HG03432 (cell line): Measurements from ENCODE around the gene SDR42E2.
"Not testable (repeated sequence)": the region's sequence is repeated elsewhere in the genome, so short reads cannot be mapped to it uniquely, and the experiment has no call there.

Experiments
- ATAC-seq: cut with Tn5 transposase; IDR thresholded peaks from one replicate; pipeline ENCODE4 v1.9.1; 2021; ENCODE audit warnings: mild to moderate bottlenecking, moderate library complexity; ENCODE audit not compliant: unreplicated experiment

Gene SDR42E2

DNA sequence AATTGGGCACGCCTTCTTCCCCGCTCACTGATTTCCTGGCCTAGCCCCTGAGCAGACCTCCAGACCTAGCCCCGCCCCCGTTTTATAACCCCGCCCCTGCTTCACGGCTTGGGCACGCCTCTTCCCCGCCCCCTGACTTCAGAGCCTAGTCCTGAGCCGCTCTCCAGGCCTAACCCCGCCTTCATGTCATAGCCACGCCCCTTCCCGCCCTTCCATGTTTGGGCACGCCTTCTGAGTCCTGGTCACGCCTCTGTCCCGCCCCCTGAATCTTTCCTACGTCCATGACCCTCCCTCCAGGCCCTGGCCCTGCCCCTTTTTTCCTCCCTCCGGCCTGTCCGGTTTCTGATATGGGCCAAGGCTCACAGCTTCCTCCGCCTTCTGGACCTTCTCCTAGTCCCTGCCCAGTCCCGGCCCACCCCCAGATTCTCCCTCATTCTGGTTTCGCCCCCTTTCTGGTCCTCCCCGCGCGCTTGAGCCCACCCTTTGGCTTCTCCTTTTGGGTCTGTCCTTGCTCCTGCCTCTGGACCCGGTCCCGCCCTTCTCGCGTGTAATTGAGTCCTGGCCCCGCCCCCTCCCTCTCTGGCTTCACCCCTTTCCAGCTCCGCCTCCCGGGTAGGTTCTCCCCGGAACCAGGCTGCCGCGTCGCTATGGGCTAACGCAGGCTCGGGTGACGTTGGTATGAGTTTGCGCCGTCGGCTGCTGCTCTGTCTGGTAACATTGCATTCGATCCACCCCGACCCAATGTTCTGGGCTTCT, 28.6 kb downstream of the SDR42E2 start:
- ATAC-seq = peak; percentile 46

DNA sequence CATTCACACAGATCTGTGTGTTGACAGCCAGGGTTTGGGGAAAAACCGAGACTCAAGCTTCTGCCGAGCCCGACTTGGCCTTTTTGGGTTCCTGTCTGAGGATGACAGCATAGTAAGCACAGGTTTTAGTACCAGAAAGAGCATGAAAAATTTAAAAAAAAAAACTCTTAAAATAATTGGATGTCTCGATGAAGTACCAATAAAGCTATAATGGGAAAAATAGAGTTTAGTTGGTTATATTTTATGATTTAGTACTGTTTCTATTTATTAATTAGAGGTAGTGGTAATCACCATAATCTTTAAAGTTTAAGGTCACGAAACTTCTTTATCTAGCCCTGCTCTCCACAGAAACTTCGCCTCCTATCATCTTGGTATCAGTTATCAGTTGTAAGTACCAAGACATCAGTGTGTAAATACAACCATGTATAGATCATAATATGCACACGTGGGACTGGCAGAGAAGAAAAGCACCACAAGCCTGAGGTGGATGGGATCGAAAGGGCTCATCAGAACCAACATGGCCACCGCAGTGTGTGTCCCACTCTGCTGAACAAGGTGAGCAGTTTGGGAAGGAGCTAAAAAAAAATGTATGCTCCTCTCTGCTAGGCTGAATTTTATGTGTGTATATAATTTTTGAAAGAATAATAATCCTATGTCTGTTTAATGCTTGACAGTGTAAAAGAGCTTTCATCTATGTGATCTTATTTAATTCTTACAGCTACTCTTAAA, 29.4 kb downstream of the SDR42E2 start:
- no peak for ATAC-seq

DNA sequence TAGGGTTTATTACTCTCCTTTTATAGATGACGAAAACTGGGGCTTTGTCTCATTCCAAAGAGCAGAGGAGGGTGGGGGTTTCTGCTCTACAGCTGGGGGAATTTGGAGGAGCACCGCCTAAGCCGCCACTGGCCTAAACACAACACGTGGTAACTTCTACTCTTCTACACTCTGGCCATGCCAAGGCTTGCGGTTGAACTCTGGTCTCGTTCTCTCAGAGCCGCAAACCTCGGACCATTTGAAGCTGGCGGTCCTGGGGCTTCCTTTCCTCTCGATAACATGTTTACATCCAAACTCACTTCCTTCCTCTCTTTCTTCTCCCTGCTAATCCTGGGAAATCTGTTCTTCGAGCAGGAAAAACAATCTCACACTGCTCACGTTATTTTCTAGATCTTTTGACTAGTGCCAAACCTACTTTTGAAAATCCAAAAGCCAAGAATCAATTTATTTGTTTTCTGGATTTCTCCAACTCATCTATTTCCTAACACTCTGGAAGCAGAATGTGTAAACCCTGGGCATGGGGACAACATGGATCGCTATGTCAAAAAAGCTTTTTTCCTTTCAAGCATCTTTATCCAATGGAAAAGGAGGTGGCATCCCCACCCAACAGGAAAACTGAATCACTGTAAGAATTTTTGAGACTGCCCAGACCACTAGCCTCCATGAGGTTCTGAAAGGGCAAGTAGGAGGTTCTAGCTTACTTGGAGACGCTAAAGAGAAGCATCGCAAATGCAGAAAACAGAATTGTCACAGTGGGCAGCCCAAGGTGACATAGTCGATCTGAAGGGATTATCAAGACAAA, 30.2 kb downstream of the SDR42E2 start:
- ATAC-seq = peak; percentile 16

DNA sequence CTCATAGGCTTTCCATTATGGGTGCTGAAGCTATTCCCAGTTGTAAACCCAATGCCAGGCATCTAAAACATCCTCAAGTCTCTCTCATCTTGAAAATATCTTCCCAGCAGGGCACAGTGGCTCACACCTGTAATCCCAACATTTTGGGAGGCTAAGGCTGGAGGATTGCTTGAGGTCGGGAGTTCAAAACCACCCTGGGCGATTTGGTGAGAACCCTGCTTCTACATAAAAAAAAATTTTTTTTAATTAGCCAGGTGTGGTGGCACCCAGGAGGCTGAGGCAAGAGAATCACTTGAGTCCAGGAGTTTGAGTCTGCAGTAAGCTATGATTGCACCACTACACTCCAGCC, 30.7 kb downstream of the SDR42E2 start:
- ATAC-seq = no peak

DNA sequence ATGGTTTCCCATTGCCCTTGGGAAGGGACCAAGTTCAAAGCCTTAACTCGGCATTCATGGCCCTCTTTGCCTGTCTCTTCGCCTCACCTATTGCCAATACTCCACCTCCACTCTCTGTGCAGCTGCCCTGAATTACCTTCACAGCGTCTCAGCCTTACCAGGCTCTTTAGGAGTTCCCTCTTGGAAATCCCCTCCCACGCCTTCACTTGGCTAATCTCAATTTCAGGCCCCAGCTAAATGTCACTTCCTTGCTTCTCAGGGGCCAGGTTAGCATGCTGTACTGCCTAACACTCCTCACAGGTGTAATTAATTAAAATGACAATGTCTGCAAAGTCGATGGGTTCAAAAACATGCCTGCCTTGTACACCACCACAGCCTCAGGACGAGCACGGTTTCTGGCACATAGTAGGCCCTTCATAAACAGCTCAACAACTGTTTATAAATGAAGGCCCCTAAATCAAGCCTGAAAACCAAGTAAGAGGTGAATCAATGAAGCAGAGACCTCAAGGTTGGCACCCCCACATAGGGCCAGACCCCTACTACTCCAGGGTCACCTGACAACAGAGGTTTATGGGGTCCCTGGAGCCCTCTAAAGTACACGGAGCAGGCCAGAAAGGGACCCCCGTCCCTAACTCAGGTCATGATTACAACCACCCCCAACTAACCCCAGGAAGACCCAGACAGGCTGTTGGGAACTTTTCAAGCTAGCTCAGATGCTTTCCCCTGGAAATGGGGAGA, 32.6 kb downstream of the SDR42E2 start:
- ATAC-seq = no peak

DNA sequence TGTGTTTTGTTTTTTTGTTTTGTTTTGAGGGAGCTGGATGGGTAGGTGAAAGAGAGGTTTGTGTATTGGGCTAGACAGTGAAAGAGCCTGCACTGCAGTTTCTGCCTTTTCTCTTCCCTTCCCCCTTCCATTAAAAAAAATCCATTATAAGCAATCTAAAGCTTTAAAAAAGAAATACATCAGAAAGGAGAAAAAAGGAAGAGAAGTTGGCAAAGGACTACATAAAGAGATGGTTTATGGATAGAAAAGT, 33.1 kb downstream of the SDR42E2 start:
- ATAC-seq = no peak

DNA sequence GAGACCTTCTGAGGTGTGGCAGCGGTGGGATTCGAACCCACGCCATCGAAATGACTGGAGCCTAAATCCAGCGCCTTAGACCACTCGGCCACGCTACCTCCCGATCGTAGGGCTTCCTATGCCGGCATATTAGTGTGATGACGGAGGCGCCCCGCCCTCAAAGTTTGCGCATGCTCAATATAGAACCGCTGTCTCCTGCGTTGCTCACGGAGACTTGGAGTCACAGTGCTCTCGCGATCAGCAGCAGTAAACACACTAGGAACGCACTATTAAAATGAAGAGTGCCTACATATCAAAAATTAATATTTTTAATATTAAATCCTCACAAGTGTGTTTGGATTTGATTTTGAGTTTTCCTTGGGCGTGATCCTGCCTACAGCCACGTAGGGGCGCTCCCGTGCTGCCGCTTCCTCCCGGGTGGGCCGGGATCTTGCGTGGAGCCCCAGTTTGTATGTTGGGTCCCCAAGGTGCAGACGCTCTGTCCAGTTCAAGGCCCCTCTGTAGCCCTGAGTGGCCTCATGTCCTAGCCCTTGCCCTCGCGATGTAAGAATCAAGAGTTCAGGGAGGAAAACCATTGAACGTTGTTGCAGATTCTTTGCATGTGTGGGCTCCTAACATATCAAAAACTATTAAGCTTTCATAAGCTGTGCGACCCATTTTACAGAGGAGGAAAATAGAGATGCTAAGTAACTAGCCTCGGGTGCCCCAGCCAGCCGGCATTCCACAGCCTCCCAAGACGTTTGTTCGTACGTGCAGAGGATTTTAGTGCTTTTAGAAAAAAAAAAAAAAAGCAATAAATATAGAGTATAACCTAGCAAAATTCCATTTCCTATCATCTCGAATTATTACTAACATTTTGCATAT, 33.6 kb downstream of the SDR42E2 start:
- ATAC-seq = peak; percentile 31

DNA sequence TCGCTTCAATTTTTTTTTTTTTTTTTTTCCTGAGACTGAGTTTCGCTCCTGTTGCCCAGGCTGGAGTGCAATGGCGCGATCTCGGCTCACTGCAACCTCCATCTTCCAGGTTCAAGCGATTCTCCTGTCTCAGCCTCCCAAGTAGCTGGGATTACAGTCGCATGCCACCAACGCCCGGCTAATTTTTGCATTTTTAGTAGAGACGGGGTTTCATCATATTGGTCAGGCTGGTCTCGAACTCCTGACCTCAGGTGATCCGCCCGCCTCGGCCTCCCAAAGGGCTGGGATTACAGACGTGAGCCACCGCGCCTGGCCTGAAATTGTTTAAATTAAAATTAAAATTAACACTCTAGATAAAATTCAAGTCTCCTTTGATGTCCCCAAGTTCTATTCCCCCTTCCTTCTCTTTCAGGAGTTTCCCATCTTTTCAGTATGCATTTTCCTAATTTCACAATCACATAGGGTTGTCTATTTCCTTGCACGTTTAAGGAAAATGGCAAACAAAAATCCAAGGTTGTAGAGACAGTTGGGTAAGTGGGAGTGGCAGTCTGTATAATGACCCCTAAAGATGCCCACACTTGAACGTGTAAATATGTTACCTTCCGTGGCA, 34.4 kb downstream of the SDR42E2 start:
- ATAC-seq = not testable (repeated sequence)

DNA sequence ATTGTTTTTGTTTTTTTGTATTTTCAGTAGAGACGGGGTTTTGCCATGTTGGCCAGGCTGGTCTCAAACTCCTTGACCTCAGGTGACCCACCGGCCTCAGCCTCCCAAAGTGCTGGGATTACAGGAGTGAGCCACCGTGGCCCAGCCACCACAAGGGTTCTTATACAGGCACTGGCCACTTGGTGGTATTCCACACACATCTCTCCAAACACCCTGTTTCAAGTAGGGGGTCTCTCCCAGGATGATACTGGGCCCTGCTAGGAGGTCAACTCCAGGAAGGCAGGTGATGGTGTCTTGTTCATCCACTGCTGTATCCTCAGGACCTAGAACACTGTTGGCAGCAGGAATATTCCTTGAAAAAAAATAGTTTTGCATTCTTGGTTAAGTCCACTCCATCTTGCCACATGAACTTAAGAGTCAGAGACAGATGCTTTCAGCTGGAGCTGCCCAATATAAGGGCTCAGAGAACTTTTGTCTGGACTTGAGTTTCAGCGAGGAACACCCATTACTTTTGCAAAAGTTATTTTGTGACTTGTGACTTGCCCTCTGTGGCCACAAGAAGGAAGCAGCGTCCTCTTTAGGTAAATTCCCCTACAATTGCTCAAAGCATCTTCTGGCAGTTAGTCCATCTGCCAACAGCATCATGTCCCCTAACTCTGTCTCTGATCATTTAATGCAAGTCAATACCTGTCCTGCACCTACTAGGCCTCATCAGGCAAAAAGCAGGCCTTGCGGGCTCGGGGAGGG, 36.4 kb downstream of the SDR42E2 start:
- no peak for ATAC-seq

DNA sequence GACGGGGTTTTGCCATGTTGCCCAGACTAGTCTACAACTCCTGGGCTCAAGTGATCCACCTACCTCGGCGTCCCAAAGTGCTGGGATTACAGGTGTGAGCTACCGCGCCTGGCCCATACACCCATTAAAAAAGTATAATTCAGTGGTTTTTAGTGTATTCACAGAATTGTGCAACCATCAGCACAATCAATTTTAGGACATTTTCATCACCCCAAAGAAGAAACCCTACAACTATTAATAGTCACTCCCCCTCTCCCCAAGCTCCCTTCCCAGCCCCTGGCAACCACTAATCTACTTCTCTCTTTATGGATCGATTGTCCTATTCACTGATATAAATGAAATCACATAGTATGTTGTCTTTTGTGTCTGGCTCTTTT, 39.9 kb downstream of the SDR42E2 start:
- no peak for ATAC-seq

DNA sequence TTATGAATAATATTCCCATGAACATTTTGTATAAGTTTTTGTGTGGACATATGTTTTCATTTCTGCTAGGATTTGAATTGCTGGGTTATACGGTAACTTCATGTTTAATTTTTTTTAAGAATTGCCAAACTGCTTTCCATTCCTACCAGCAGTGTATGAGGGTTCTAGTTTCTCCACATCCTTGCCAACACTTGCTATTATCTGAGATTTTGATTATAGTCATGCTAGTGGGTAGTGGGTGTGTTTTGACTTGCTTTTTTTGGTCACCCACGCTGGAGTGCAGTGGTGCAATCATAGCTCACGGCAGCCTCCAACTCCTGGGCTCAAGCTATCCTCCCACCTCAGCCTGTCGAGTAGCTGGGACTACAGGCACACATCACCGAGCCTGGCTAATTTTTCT, 40.8 kb downstream of the SDR42E2 start:
- no peak for ATAC-seq

DNA sequence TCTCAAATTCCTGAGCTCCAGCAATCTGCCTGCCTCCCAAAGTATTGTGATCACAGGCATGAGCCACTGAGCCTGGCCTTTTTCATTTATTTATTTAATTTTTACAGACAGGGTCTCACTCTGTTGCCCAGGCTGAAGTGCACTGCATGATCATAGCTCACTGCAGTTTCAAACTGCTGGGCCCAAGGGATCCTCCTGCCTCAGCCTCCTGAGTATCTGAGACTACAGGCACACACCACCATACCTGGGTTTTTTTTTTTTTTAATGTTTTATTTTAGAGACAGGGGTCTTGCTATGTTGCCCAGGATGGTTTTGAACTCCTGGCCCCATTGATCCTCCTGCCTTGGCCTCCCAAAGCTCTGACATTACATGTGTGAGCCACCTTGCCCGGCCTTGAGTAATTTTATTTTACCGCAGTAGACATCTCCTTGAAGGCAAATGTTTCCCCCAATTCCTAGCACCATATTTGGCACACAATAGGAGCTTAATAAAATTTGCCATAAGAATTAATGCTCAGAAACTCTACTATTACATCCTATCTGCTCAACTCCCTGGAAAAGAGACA, 41.9 kb downstream of the SDR42E2 start:
- no peak for ATAC-seq

DNA sequence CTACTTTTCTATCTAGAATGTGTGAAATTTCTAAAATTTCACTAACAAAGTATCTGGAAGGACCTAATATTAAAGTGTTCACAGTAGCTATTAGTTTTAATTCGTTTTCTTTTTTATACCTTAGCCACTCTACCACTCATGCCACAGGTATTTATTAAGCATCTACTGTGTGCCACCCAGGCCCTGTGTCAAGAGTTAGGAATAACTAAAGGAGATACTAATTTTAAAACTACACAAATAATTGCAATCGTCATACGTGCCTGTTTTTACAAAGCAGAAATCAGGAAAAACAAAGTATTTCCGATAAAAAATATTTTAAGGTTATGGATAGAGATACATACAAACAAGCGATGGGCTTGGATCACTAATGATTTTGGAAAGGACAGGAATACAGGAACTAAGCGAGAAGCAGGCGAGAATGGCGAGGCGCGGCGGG, 43.3 kb downstream of the SDR42E2 start:
- no peak for ATAC-seq

DNA sequence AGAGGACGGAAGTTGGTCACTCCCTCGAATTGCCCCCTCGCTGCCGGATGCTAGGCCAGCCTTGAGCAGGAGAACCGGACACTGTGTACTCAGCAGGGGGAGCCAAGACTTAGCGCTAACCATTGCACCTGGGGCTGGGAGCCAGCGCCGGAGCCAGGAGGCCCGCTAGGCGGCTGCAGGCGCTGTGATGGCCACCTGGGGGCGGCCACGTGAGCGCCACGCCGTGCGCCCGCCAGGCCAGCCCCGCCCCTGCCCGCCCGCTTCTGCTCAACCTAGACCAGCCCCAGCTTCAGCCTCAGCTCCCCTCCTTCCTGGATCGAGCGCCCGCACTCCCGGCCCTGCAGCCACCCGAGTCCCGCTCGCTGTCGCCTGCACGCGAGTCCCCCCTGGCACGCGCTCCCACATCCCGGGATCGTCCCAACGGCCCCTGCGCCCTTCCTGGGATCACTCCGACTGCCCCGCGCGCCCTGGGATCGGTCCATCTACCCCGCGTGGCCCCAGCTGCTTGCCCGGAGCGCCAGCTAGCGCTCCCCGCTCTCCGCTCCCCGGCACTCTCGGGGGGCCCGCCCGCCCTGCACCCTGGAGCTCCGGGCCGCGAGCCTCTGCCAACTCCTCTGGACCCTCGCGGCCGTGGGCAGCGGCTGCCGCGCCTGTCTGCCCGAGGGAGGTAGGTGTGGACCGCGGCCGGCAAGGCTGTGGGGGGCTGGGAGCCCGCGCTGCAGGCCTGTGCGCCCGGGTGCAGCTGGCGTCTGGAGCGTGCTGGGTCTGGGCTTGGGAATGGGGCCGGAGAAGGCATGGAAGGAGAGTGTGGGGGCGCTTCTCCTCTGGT, 43.9 kb downstream of the SDR42E2 start, which contains the start of gene EEF2K:
Gene EEF2K (plus strand): TSS at position 266 of the 829 bp plus-strand sequence. CDS start 19,452 bp downstream, outside the sequence.
- ATAC-seq = peak; percentile 86

DNA sequence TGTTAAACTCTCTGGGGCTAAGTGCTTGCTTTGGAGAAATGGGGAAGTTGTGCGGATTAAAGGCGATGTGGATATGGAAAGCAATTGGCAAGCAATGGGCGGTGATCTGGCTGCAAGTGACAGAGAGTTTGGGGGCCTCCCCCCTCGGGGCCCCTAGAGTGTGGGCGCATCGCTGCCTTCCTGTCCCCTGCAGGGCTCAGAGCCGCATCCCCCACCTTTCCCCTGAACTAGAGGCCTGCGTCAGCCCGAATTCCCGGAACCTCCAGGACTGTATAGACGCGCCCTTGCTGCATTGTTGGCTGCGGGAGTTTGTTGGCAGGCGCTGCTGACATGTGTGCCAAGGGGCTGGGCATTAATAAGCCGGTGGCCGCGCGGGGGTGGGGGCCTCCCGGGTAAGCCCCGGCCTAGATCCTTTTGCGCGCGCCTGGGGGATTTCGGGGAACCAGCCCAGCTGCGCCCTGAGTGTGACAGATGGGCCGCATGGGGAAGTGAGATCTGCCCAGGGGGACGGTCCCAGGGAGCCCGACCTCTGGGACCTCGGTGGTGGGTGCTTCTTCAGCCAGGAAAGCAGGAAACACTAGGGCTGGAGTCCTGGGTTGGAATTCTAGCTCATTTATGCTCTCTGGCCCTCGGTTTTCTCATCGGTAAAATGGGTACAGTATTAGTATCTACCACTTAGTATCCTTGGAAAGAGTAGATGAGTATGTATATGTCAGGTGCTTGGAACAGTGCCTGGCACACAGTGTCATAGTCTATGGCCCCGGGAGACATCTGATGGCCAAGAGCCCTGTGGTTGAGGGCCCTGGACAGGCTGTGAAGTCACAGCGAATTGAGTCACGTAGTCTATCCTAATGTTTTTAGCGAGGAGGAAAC, 44.8 kb downstream of the SDR42E2 start:
- ATAC-seq = peak; percentile 52

DNA sequence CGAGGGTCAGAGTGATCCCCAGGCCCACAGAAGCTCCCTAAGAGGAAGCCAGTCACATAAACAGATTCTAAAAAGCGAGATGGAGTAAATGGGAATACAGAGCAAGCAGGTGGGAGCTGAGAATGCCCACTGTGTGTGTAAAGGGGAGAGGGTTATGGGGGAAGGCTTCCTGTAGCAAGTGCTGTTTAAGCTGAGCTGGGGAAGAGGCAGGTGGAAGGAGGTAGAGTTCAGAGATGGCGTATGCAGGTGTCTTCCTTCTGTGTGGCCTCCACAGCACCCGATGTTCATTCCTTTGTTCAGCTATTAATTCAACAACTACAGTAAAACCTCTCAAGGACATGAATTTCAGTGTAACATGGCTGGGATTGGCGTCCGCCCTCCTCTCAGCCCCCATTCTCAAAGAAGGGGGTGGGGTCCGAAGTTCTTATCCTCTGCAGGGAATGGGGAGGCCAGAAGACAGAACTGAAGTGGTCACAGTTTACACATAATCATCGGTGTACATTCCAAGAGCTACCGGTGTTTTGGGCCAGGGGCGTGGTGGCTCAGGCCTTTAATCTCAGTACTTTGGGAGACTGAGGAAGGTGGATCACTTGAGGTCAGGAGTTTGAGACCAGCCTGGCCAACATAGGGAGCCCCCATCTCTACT, 45.5 kb downstream of the SDR42E2 start:
- no peak for ATAC-seq
